Suprapubic skin (tissue), 4 donors: ENCODE results near the gene CALM3. TPM values are rescaled to one million over a fixed set of nuclear protein-coding genes. Genes with fewer than 3 reads are reported as not detected.

Source experiments
- DNase-seq, 2 donors: peaks; one replicate each; pipeline ENCODE4 v3.0.0-alpha.2; 2019; ENCODE audit warnings: low spot score in 2 of 2
- H3K27ac ChIP-seq: fragments of 200-600 bp; sonication (generic); one replicate; pipeline ENCODE4 v1.5.1; 2019
- H3K27me3 ChIP-seq: fragments of 200-600 bp; sonication (generic); one replicate; pipeline ENCODE4 v1.5.1; 2019
- H3K36me3 ChIP-seq: fragments of 200-600 bp; sonication (generic); one replicate; pipeline ENCODE4 v1.5.1; 2019
- H3K4me1 ChIP-seq: fragments of 200-600 bp; sonication (generic); one replicate; pipeline ENCODE4 v1.5.1; 2019
- H3K4me3 ChIP-seq: fragments of 200-600 bp; sonication (generic); one replicate; pipeline ENCODE4 v1.5.1; 2019; ENCODE audit warnings: mild to moderate bottlenecking
- H3K9me3 ChIP-seq: fragments of 200-600 bp; sonication (generic); one replicate; pipeline ENCODE4 v1.5.1; 2019
- CTCF ChIP-seq, 2 donors: fragments of 200-600 bp in 1 of 2; fragments of 450-650 bp in 1 of 2; sonication (generic) in 1 of 2; IDR thresholded peaks; one replicate each; pipeline ENCODE4 v1.5.1; 2016 to 2019; ENCODE audit warnings: antibody characterized with exemption in 2 of 2, mild to moderate bottlenecking in 1 of 2, moderate library complexity in 1 of 2
- EP300 ChIP-seq: sonication (generic); formaldehyde crosslinking; IDR thresholded peaks from one replicate; pipeline ENCODE4 v1.6.1; 2017; ENCODE audit warnings: antibody characterized with exemption
- POLR2A ChIP-seq, 2 donors: fragments of 450-650 bp; IDR thresholded peaks; one replicate each; pipeline ENCODE4 v1.6.1; 2017; ENCODE audit warnings: antibody characterized with exemption in 2 of 2, mild to moderate bottlenecking in 2 of 2, moderate library complexity in 2 of 2
- POLR2AphosphoS5 ChIP-seq, 3 donors: sonication (generic); formaldehyde crosslinking; IDR thresholded peaks; one replicate each; pipeline ENCODE4 v1.6.1; 2017; ENCODE audit warnings: antibody characterized with exemption in 3 of 3
- WGBS: methylation state at CpG from one replicate; pipeline ENCODE4 v1.1.5; 2018; 5-methylcytosine and 5-hydroxymethylcytosine counted together
- total RNA-seq, 4 donors: library from RNA; depleted of rRNA; stranded (reverse); fragments of >200 nt; gene quantifications; one replicate each; pipeline ENCODE4 v1.1.0, GENCODE V29; 2016

The CALM3 gene
- total RNA-seq, 4 donors from 2014 or later, result 56.0 to 102 (median 78.6) TPM

GRCh38 chr19:46574533-46574932 is 26.6 kb upstream of the CALM3 start:
- no peaks in the 10 kb centered on the region for H3K9me3 ChIP-seq
- WGBS, result 50% methylated on average over 9 of the region's 11 CpGs
- H3K4me3 ChIP-seq, result no peak overlapping the region

DNA sequence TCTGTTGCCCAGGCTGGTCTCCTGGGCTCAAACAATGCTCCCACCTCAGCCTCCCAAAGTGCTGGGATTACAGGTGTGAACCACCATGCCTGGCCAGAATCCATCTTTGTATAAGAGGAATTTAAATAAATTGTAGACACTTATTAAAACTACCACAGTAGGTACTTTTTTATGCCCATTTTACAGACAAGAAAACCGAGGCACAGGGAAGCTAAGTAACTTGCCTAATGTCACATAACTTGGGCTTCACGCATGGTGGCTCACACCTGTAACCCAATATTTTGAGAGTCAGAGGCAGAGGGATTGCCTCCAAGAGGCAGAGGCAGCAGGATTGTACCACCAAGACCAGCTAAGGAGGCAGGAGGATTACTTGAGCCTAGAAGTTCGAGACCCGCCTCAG is 22.7 kb upstream of the CALM3 start:
- H3K9me3 ChIP-seq, result no peaks in the 10 kb centered on the region
- no peak for DNase-seq
- H3K27ac ChIP-seq, result no peak overlapping the region
- TF ChIP-seq CTCF (IDR thresholded peaks at IDR 0.05) (no peak), EP300 (no peak), POLR2AphosphoS5 (IDR thresholded peaks at IDR 0.05) (no peak), POLR2A (IDR thresholded peaks at IDR 0.05) (no peak)
- no peaks in the 10 kb centered on the region for H3K36me3 ChIP-seq
- 96% methylated on average over 4 of the region's 4 CpGs for WGBS
- no peaks in the 10 kb centered on the region for H3K4me1 ChIP-seq
- H3K27me3 ChIP-seq, result no peaks in the 10 kb centered on the region
- no peak overlapping the region for H3K4me3 ChIP-seq

More at GRCh38 chr19:46574533-46574932, 26.6 kb upstream of the CALM3 start:
- DNase-seq, result no peak
- TF ChIP-seq EP300 (no peak), CTCF (IDR thresholded peaks at IDR 0.05) (no peak), POLR2AphosphoS5 (IDR thresholded peaks at IDR 0.05) (no peak), POLR2A (IDR thresholded peaks at IDR 0.05) (no peak)
- Histone ChIP-seq H3K4me1 (no peaks in the 10 kb centered on the region), H3K27me3 (no peaks in the 10 kb centered on the region), H3K27ac (no peak overlapping the region), H3K36me3 (no peaks in the 10 kb centered on the region)

- Histone ChIP-seq H3K27ac (no peak overlapping the region), H3K27me3 (no peaks in the 10 kb centered on the region), H3K9me3 (no peaks in the 10 kb centered on the region), H3K36me3 (no peaks in the 10 kb centered on the region), H3K4me1 (no peaks in the 10 kb centered on the region), H3K4me3 (no peak overlapping the region)
- no peak for DNase-seq
- TF ChIP-seq CTCF (IDR thresholded peaks at IDR 0.05) (peak in 1 of 2 donors; percentile 12), POLR2A (IDR thresholded peaks at IDR 0.05) (no peak), EP300 (no peak), POLR2AphosphoS5 (IDR thresholded peaks at IDR 0.05) (no peak)
- WGBS, result 68% methylated on average over 8 of the region's 8 CpGs
Measured at GRCh38 chr19:46579361-46579879, 21.7 kb upstream of the CALM3 start.

DNA sequence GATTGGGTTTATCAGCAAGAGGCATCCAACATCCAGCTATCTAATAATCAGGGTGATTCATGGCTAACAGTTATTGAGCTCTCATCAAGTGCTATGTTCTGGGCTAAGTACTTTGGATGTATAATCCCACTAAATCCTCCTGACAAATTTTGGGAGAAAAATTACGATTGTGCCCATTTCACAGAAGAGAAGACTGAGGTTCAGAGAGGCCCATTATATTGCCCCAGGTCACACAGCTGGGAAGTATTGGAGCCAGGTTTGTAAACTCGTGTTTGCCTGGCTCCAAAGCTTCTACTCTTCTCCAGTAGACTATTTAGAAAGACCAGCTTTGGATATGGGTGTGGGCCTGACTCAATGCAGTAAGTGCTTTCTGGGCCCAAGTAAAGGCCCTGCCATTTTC is 20.9 kb upstream of the CALM3 start:
- Histone ChIP-seq H3K9me3 (no peaks in the 10 kb centered on the region), H3K4me3 (no peak overlapping the region), H3K27ac (no peak overlapping the region), H3K27me3 (no peaks in the 10 kb centered on the region), H3K36me3 (no peaks in the 10 kb centered on the region), H3K4me1 (no peaks in the 10 kb centered on the region)
- WGBS, result 77% methylated on average over 2 of the region's 2 CpGs
- no peak for TF ChIP-seq CTCF (IDR thresholded peaks at IDR 0.05)
- TF ChIP-seq EP300, result no peak
- TF ChIP-seq POLR2AphosphoS5 (IDR thresholded peaks at IDR 0.05), result no peak
- no peak for TF ChIP-seq POLR2A (IDR thresholded peaks at IDR 0.05)
- no peak for DNase-seq

GRCh38 chr19:46585539-46585938 is 15.6 kb upstream of the CALM3 start:
- Histone ChIP-seq H3K4me1 (no peaks in the 10 kb centered on the region), H3K27me3 (no peaks in the 10 kb centered on the region), H3K4me3 (no peak overlapping the region), H3K9me3 (no peaks in the 10 kb centered on the region), H3K36me3 (no peaks in the 10 kb centered on the region), H3K27ac (no peak overlapping the region)
- TF ChIP-seq CTCF (IDR thresholded peaks at IDR 0.05), result no peak
- no peak for TF ChIP-seq POLR2A (IDR thresholded peaks at IDR 0.05)
- TF ChIP-seq EP300, result no peak
- TF ChIP-seq POLR2AphosphoS5 (IDR thresholded peaks at IDR 0.05), result no peak
- 97% methylated on average over 1 of the region's 1 CpG for WGBS
- DNase-seq, result no peak
